OCI-LY1 (cell line): Measurements from ENCODE around the gene SNRNP70.

Experiments used
- H2AFZ ChIP-seq: fragments of 200-600 bp; sonication (generic), shearing (Covaris generic); 2 replicates; pipeline ENCODE4 v1.6.0; 2014; ENCODE audit warnings: antibody characterized with exemption, mild to moderate bottlenecking, low read length
- H3F3A ChIP-seq: fragments of 200-600 bp; sonication (generic), shearing (Covaris generic); 2 replicates; pipeline ENCODE4 v1.6.0; 2014; ENCODE audit warnings: mild to moderate bottlenecking, antibody characterized with exemption, low read length, moderate library complexity; ENCODE audit not compliant: insufficient read depth
- H3K27ac ChIP-seq: fragments of 200-600 bp; sonication (generic); 2 replicates; pipeline ENCODE4 v1.5.1; 2014; ENCODE audit warnings: low read length, mixed run types, mild to moderate bottlenecking, low read depth; ENCODE audit not compliant: poor library complexity, severe bottlenecking
- H3K27me3 ChIP-seq: fragments of 200-600 bp; sonication (generic); 2 replicates; pipeline ENCODE4 v1.6.0; 2014; ENCODE audit warnings: antibody characterized with exemption, mild to moderate bottlenecking, low read length, moderate library complexity; ENCODE audit not compliant: insufficient read depth
- H3K36me3 ChIP-seq: fragments of 200-600 bp; sonication (generic); 2 replicates; pipeline ENCODE4 v1.6.1; 2014; ENCODE audit warnings: mild to moderate bottlenecking, antibody characterized with exemption, low read length, moderate library complexity, mixed read lengths; ENCODE audit not compliant: insufficient read depth
- H3K4me1 ChIP-seq: fragments of 200-600 bp; sonication (generic); 2 replicates; pipeline ENCODE4 v1.5.1; 2014; ENCODE audit warnings: mild to moderate bottlenecking, low read length, moderate library complexity; ENCODE audit not compliant: insufficient read depth, severe bottlenecking
- H3K4me2 ChIP-seq: fragments of 200-600 bp; sonication (generic), shearing (Covaris generic); 2 replicates; pipeline ENCODE4 v1.6.1; 2014; ENCODE audit warnings: low read length
- H3K4me3 ChIP-seq: fragments of 200-600 bp; sonication (generic); 2 replicates; pipeline ENCODE4 v1.5.1; 2014; ENCODE audit warnings: low read length, low read depth, mild to moderate bottlenecking, mixed read lengths; ENCODE audit not compliant: poor library complexity, severe bottlenecking
- H3K79me2 ChIP-seq: fragments of 200-600 bp; shearing (Covaris generic); 2 replicates; pipeline ENCODE4 v1.6.1; 2016; ENCODE audit warnings: mixed run types, low read length, mixed read lengths; ENCODE audit not compliant: insufficient read depth
- H3K9ac ChIP-seq: fragments of 200-600 bp; sonication (generic), shearing (Covaris generic); 2 replicates; pipeline ENCODE4 v1.6.1; 2014; ENCODE audit warnings: mild to moderate bottlenecking, low read length, mixed read lengths
- H3K9me2 ChIP-seq: fragments of 200-600 bp; sonication (generic), shearing (Covaris generic); 2 replicates; pipeline ENCODE4 v1.6.1; 2014; ENCODE audit warnings: low read depth, mild to moderate bottlenecking, low read length, mixed read lengths
- H3K9me3 ChIP-seq: fragments of 200-600 bp; shearing (Covaris generic); 2 replicates; pipeline ENCODE4 v1.6.1; 2014; ENCODE audit warnings: low read length, mixed read lengths
- H4K20me1 ChIP-seq: fragments of 200-600 bp; sonication (generic), shearing (Covaris generic); 2 replicates; pipeline ENCODE4 v1.6.0; 2016; ENCODE audit warnings: mild to moderate bottlenecking, low read length; ENCODE audit not compliant: insufficient read depth
- CTCF ChIP-seq: fragments of 200-600 bp; sonication (generic), shearing (Covaris generic); IDR thresholded peaks from 2 replicates; pipeline ENCODE4 v1.5.1; 2017; ENCODE audit warnings: mild to moderate bottlenecking, antibody characterized with exemption, low read length, moderate library complexity, mixed read lengths
- EZH2 ChIP-seq: fragments of 200-600 bp; sonication (generic), shearing (Covaris generic); IDR thresholded peaks from 2 replicates; pipeline ENCODE4 v1.8.0; 2017; ENCODE audit warnings: borderline replicate concordance, mixed run types, mild to moderate bottlenecking, antibody characterized with exemption, low read length, moderate library complexity, mixed read lengths

The SNRNP70 gene

GRCh38 chr19:49155005-49155819 is 70.0 kb downstream of the SNRNP70 start, which contains the start of gene HRC:
Gene HRC, minus strand, starts transcription at chr19:49155396. Its CDS starts 159 bp downstream, at chr19:49155237.
- H3K4me3 ChIP-seq, result no peak within 1 kb of the TSS
- no peaks in the 10 kb centered on the region for H4K20me1 ChIP-seq
- H3K4me1 ChIP-seq, result peaks cover 15% of the 10 kb centered on the region
- no peak within 1 kb of the TSS for H2AFZ ChIP-seq
- no peak within 1 kb of the TSS for H3K4me2 ChIP-seq
- H3K9me2 ChIP-seq, result no peaks in the 10 kb centered on the region
- peaks cover 3% of the 10 kb centered on the region; the same call in 1 of the 2 replicates for H3K27me3 ChIP-seq
- no peaks in the 10 kb centered on the region for H3K79me2 ChIP-seq
- H3K27ac ChIP-seq, result no peak within 1 kb of the TSS
- H3F3A ChIP-seq, result no peaks in the 10 kb centered on the region
- no peak within 1 kb of the TSS for H3K9ac ChIP-seq
- TF ChIP-seq CTCF (no peak), EZH2 (no peak)
- no peaks in the 10 kb centered on the region for H3K36me3 ChIP-seq
- no peaks in the 10 kb centered on the region for H3K9me3 ChIP-seq

DNA sequence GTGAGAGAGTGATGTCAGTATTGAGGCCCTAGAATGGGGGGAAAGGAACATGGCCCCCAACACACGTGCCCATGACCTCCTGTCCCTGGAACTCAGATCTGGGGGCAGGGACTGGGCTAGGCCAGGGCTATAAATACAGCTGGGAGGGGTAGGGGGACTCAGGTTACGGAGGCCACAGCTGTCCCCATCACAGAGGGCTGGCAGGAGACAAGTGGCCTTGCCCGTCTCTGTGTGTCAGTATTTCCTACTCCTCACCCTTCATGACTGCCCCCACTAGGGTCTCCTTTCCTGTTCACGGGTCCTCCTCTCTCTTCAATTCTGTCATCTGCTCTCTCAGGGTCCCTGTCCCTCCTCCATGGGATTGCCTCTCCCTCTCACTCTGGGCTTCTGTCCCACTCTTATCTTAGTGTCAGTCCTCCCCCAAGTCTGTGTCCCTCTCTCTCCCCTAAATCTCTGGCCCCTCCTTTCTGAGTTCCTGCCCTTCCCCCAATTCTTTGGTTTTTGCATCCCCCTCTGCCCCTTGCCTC is 70.6 kb downstream of the SNRNP70 start:
- no peak overlapping the region for H3K4me3 ChIP-seq
- no peaks in the 10 kb centered on the region for H3K9me3 ChIP-seq
- H2AFZ ChIP-seq, result no peak overlapping the region
- peaks cover 3% of the 10 kb centered on the region; the same call in 1 of the 2 replicates for H3K27me3 ChIP-seq
- no peaks in the 10 kb centered on the region for H3F3A ChIP-seq
- TF ChIP-seq CTCF (no peak), EZH2 (no peak)
- H3K9me2 ChIP-seq, result no peaks in the 10 kb centered on the region
- no peak overlapping the region for H3K27ac ChIP-seq
- H3K36me3 ChIP-seq, result no peaks in the 10 kb centered on the region
- H3K79me2 ChIP-seq, result no peaks in the 10 kb centered on the region
- no peak overlapping the region for H3K9ac ChIP-seq
- peaks cover 10% of the 10 kb centered on the region for H3K4me1 ChIP-seq
- H4K20me1 ChIP-seq, result no peaks in the 10 kb centered on the region
- no peak overlapping the region for H3K4me2 ChIP-seq

DNA sequence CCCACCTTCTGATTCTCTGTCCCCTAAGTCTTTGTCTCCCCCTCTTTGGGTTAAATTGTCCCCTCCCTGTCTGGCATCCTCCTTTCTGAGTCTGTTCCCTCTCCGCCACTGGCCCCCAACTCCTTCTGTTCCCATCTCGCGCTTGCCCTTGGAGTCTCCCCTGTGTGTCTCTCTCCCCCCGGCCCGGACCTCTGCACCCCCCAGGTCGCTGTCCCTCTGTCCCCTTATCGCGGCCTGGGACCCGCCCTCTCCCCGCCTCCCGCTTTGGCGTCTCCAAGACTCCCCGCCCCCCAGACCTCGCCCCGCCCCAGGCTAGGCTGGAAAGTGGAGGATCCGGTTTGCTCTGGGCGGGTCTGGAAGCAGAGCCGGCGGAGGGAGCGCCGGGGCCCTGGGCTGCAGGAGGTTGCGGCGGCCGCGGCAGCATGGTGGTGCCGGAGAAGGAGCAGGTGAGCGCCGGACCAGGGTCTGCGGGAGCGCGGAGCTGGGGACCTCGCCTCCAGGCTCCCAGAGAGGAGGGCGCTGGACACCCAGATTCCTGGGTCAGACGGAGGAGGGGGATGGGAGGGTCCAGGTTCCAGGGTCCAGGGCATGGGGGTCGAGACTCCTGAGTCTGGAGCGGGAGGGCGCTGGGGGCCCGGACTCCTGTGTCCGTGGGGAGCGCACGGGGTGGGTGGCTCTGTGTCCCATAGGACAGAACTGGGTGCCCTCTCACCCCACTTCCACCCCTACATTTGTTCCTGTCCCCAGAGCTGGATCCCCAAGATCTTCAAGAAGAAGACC is 72.4 kb downstream of the SNRNP70 start, which contains the start of gene TRPM4:
TRPM4 (plus strand) TSS at position 348 of the 780 bp plus-strand sequence; CDS start at position 423, 75 bp downstream.
- no peaks in the 10 kb centered on the region for H3K36me3 ChIP-seq
- H2AFZ ChIP-seq, result no peak within 1 kb of the TSS
- no peaks in the 10 kb centered on the region for H3K79me2 ChIP-seq
- no peak within 1 kb of the TSS for H3K4me3 ChIP-seq
- TF ChIP-seq EZH2, result no peak
- TF ChIP-seq CTCF, result no peak
- H3K9me2 ChIP-seq, result no peaks in the 10 kb centered on the region
- H3K27ac ChIP-seq, result no peak within 1 kb of the TSS
- no peaks in the 10 kb centered on the region for H3F3A ChIP-seq
- peaks cover 3% of the 10 kb centered on the region; the same call in 1 of the 2 replicates for H3K27me3 ChIP-seq
- H3K9ac ChIP-seq, result no peak within 1 kb of the TSS
- H4K20me1 ChIP-seq, result no peaks in the 10 kb centered on the region
- H3K9me3 ChIP-seq, result no peaks in the 10 kb centered on the region
- no peaks in the 10 kb centered on the region for H3K4me1 ChIP-seq
- no peak within 1 kb of the TSS for H3K4me2 ChIP-seq
